ENCODE results near the gene FAM50A. TPM values are rescaled to one million over a fixed set of nuclear protein-coding genes. Genes with fewer than 3 reads are reported as not detected.
"Not testable (repeated sequence)": the region's sequence is repeated elsewhere in the genome, so short reads cannot be mapped to it uniquely, and the experiment has no call there.

Gene FAM50A, protein sequence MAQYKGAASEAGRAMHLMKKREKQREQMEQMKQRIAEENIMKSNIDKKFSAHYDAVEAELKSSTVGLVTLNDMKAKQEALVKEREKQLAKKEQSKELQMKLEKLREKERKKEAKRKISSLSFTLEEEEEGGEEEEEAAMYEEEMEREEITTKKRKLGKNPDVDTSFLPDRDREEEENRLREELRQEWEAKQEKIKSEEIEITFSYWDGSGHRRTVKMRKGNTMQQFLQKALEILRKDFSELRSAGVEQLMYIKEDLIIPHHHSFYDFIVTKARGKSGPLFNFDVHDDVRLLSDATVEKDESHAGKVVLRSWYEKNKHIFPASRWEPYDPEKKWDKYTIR
- total RNA-seq: 10.5 TPM

DNA sequence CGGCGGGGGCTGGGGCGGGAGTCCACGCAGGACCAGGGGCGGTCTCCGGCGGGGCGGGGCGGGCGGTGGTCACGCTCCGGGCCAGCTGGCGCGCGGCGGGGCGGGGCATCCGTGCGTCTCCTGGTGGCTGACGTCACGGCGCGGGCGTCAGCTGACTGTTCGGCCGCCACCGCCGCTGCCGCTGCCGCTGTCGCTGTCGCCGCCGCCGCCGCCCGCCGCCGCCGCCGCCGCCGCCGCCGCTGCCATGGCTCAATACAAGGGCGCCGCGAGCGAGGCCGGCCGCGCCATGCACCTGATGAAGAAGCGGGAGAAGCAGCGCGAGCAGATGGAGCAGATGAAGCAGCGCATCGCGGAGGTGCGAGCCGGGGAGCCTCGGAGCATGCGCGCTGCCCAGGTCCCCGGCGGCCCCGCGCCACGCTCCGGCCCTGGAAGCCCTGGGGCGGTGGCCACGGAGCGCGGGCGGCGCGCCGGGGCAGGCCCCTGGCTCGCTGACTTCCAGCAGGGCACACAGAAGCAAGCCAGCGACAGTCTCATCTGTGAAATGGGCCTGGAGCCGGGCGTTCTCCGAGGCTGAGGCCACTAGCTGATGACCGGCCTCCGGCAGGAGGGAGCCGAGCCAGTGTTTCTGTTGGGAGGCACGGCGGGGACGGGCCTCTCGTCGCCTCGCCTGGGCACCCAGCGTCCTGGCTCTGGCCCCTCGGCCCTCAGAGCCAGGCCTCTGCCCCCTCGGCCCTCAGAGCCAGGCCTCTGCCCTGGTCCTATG, at the start of gene FAM50A:
FAM50A (plus strand) TSS at position 150 of the 763 bp plus-strand sequence; CDS start at position 245, 95 bp downstream.
- DNase-seq (ENCODE audit: low read depth in 2 of 3, low spot score in 2 of 3): peak in 1 of 3 donors; percentile 48

GRCh38 chrX:154396363-154396762, 47.6 kb upstream of the FAM50A start:
- not testable (repeated sequence) for DNase-seq (ENCODE audit: low read depth in 2 of 3, low spot score in 2 of 3)

GRCh38 chrX:154396973-154397887, 46.7 kb upstream of the FAM50A start:
- peak in 2 of 3 donors; percentile 54 to 61 for DNase-seq (ENCODE audit: low read depth in 2 of 3, low spot score in 2 of 3)

DNA sequence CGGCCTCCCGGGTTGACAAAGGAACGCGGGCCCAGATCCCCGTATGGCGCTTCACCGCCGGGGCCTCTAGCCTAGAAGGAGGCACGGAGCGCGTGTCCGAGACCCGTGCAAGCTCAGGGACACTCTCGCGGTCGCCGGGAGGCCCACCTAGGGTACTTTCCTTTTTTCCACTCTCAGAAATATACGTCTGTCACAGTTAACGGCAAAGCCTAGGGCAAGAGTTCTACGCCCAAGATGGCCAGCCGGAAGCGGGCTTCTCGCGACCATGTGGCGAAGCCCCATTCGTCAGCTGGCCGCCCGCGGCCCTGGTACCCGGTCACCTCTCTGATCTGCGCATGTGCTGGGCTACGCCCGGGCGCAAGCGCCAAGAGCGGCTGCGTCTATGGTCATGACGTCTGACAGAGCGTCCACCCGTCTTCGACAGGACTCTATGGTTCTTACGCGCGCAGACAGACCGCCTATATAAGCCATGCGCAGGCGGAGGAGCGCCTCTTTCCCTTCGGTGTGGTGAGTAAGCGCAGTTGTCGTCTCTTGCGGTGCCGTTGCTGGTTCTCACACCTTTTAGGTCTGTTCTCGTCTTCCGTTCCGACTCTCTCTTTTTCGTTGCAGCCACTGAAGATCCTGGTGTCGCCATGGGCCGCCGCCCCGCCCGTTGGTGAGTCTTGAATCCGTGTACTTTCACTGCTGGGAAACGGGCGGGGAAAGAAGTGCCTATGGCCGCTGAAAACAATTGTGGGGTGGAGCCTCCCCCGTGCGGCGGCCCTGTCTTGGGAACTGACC, 45.9 kb upstream of the FAM50A start, which contains the start of gene RPL10:
RPL10 (plus strand) TSS at position 490 of the 780 bp plus-strand sequence; CDS start at position 633, 143 bp downstream.
- peak; percentile 77 to 95 (median 93) for DNase-seq (ENCODE audit: low read depth in 2 of 3, low spot score in 2 of 3)

DNA sequence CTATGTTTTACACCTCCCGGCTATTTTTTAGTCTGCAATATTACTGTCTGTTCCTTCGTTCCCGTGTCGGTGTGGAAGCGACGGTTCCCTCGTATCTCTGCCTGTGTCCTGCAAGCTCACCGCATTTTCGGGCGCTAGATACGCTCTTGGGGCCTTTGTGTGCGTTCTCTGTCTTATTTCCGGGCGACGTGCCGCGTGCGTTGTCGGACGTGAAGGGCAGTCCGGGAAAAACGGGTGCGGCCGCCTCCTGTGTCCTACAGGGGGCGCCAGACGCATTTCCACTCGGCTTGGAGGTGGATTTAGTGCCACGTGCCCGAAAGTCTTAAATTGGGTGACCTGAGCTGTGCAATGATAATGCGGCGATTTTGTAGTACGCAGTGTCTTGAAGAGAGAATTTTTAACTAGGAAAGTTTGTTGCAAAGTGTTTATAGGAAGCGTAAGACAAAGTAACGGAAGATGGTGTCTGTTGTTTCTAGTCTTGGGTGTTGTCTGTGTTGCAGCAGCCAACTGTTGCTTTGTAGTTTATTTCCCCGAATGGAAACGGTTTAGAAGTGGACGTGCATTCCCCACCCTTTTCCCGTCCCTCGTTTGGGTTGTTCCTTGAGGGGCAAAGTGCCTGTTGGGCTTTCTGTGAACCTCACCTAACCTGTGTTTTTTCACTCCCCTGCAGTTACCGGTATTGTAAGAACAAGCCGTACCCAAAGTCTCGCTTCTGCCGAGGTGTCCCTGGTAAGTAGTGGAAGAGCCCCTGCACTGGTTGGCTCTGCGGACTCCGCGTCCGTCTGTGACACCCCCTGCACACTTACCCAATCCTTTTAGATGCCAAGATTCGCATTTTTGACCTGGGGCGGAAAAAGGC, 45.0 kb upstream of the FAM50A start:
- DNase-seq (ENCODE audit: low read depth in 2 of 3, low spot score in 2 of 3): peak; percentile 58 to 84 (median 77)

DNA sequence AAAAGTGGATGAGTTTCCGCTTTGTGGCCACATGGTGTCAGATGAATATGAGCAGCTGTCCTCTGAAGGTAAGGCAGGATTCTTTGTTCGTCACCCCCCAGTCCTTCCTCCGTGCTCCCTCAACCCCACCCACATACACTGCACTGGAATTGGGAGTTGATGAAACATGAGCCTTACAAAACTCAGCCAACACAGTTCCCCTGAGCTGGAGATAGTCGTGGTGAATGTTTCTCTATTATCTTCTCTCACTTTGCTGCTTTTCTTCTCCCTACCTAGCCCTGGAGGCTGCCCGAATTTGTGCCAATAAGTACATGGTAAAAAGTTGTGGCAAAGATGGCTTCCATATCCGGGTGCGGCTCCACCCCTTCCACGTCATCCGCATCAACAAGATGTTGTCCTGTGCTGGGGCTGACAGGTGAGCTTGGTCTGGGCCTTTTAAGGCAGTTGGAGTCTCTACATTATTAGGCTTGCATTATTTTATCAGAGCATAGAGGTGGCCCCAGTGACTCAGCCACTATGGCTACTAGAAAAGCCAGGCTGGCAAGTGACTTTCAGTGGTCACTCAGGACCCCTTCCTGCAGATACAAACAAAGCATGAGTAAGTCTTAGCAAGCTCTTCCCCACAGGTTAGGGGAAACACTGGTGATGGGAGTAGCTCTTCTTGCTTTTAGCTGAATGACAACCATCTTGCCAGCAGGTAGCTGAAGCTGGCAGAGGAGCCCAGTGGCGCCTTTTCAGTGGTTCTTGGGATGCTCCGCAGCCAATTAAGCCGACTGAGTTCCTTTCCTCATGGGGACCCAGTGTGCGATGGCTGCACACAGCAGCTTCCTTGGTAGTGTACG, 44.2 kb upstream of the FAM50A start:
- DNase-seq (ENCODE audit: low read depth in 2 of 3, low spot score in 2 of 3): no peak

DNA sequence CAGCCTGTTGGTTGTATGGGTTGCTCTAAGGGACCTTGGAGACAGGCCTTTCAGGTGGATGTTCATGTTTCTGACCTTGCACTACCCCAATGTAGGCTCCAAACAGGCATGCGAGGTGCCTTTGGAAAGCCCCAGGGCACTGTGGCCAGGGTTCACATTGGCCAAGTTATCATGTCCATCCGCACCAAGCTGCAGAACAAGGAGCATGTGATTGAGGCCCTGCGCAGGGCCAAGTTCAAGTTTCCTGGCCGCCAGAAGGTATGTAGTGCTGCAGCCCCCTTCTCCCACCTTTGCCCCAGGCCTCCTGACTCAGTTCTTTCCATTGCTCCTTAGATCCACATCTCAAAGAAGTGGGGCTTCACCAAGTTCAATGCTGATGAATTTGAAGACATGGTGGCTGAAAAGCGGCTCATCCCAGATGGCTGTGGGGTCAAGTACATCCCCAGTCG, 43.5 kb upstream of the FAM50A start:
- not testable (repeated sequence) for DNase-seq (ENCODE audit: low read depth in 2 of 3, low spot score in 2 of 3)

- DNase-seq (ENCODE audit: low read depth in 2 of 3, low spot score in 2 of 3): no peak
Observed at GRCh38 chrX:154401045-154401799, 42.7 kb upstream of the FAM50A start.

DNA sequence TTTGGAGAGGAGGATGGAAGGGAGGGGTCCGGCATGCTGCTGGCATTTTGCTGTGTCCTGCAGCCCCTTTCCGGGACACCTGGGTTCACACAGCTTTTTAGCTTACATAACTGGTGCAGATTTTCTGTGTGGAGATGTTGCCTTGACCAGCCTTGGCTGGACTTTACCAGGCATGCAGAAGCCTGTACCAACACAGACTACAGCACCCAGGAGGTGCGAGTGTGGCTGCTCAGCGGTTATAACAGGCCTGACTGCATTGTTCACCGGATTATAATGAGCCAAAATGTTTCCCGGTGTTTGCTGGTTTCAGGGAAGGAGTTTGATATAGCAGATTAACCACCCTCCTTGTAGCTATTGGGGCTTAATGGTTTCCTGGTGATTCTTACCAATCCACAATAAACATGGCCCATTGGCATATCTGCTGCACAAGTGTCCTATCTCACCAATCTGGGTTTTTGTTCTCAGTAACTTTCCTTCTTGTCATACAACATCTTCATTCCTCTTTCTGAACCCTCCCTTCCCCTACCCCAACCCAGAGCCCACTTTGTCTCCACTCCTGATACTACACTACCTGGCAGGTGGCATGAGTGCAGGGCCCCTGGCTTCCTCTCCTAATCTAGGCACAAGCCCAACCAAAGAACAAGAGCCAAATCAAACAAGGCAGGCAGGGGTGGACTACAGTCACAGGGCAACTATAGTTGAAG, 41.9 kb upstream of the FAM50A start:
- no peak for DNase-seq (ENCODE audit: low read depth in 2 of 3, low spot score in 2 of 3)

DNA sequence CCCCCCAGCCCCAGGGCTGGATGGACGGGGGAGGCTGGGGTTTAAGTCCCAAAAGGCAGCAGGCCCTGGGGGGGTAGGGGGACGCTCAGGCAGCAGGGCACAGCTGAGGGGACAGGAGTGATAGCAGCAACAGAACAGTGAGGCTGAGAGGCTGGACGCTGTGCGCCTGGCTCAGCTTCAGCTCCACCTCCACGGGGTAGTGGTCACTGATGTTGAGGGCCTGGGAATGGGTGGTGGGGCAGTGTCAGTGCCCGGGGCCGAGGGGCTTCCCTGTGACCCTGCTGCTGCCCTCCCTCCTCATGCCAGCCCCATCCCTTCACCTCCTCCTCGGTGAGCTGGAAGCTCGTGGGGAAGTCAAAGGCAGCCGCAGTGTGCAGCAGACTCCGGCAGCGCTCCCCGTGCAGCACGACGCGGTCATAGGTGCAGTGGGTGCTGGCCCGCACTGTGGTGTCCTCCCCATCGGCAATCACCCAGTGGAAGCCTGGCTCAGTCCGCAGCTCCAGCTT, 41.3 kb upstream of the FAM50A start:
- no peak for DNase-seq (ENCODE audit: low read depth in 2 of 3, low spot score in 2 of 3)

DNA sequence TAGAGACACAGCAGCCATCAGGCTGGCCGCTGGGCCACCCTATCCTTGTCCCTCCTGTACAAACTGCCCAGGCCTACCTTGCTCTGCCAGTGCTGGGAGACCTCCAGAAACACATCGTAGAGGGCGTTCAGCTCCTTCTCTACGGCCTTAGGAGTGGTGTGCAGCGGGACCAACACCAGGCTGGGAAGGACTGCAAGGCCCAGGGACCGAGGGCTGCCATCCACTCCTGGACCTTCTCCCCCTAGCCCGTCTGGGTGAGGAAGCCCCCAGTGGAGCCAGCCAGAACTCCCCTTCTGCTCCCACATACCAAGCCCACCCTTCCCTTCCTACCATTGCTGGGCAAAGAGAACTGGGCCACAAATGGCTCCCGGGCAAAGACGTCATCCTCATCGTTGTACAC, 40.7 kb upstream of the FAM50A start:
- DNase-seq (ENCODE audit: low read depth in 2 of 3, low spot score in 2 of 3): no peak

GRCh38 chrX:154403858-154404257, 40.1 kb upstream of the FAM50A start:
- DNase-seq (ENCODE audit: low read depth in 2 of 3, low spot score in 2 of 3): no peak

DNA sequence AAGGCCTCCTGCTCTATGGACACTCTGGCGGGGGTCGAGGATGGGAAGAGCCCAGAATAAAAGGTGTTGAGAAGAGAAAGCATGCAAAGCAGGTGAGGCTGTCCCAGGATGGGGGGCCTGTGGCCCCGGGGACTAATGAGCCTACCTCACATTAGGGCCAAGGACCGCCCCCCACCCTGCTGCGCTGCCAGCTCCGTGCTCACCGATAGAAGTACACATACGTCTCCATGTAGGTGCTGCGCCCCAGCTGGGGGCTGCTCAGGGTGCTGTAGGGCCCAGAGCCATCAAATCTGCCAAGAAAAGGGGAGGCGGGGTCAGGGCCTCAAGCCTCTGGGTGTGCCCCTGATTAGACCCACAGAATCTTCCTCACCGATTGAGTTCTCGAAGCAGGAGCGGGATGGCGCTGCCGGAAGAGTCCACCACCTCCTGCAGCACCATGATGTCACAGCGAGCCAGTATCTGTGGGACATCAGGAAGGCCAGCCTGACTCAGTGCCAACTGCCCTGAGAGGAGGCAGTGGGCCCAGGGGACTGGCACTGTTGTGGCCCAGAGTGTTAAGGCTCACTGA, 39.2 kb upstream of the FAM50A start:
- no peak for DNase-seq (ENCODE audit: low read depth in 2 of 3, low spot score in 2 of 3)

DNA sequence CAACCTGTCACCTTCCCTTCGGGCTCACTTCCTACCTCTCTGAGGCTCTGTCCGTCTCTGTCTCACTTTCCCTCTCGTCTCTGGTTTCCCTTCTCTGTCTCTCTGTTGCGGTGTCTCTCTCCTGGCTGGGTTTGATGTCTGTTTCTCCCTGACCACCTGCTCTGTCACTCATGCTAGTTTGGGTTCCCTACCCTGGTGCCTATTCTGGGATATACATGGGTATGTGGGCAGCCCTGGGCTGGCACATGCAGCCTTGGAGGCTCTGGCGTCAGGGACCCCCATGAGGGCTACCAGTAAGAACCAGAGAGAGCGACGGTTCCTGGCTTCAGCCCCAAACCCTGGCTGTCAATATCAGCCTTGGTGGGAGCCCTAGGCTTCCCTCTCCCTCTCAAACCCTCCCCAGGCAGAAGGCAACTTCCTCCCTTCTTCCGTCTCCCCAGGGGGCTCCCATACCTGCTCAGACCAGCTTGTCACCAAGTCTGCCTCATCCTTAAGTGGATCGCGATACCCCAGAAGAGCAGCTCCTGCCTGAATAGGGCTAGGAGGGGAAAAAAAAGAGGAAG, 35.2 kb upstream of the FAM50A start:
- DNase-seq (ENCODE audit: low read depth in 2 of 3, low spot score in 2 of 3): no peak

- DNase-seq (ENCODE audit: low read depth in 2 of 3, low spot score in 2 of 3): peak in 2 of 3 donors; percentile 76 to 84
Observed at GRCh38 chrX:154409222-154409871, 34.6 kb upstream of the FAM50A start, which contains the start of gene DNASE1L1. TSS of gene DNASE1L1 (minus strand) at chrX:154409254. CDS start at chrX:154405568, 3,686 bp downstream.

All from hematopoietic multipotent progenitor cell (in vitro differentiated cells).